Ishikawa (cell line): ENCODE results near the gene MINDY4B.

Experiments used
- EP300 ChIP-seq: IDR thresholded peaks from 2 replicates; pipeline ENCODE4 v1.6.1; 2012; ENCODE audit warnings: borderline replicate concordance
- RAD21 ChIP-seq: IDR thresholded peaks from 2 replicates; pipeline ENCODE4 v1.6.1; 2012; ENCODE audit warnings: low read depth

- no peak for TF ChIP-seq RAD21
- TF ChIP-seq EP300 = no peak
Observed at GRCh38 chr3:150897592-150897991, 7.6 kb downstream of the MINDY4B start.
